Osteocyte (in vitro differentiated cells): Measurements from ENCODE around the gene MAML2. TPM values are rescaled to one million over a fixed set of nuclear protein-coding genes. Genes with fewer than 3 reads are reported as not detected.

Experiments
- DNase-seq: peaks from one replicate; pipeline ENCODE4 v3.0.0; 2021; ENCODE audit warnings: mixed read lengths; ENCODE audit not compliant: unreplicated experiment; ENCODE audit errors: extremely low spot score
- H3K27ac Mint-ChIP-seq: one replicate; pipeline ENCODE4 v1.8.0; 2021; ENCODE audit warnings: mild to moderate bottlenecking, mixed read lengths; ENCODE audit not compliant: unreplicated experiment
- H3K27me3 Mint-ChIP-seq: one replicate; pipeline ENCODE4 v1.8.0; 2021; ENCODE audit warnings: mixed read lengths; ENCODE audit not compliant: unreplicated experiment
- H3K36me3 Mint-ChIP-seq: one replicate; pipeline ENCODE4 v1.8.0; 2021; ENCODE audit warnings: mixed read lengths; ENCODE audit not compliant: unreplicated experiment
- H3K4me1 Mint-ChIP-seq: one replicate; pipeline ENCODE4 v1.8.0; 2021; ENCODE audit warnings: mixed read lengths; ENCODE audit not compliant: unreplicated experiment
- H3K4me3 Mint-ChIP-seq: one replicate; pipeline ENCODE4 v1.8.0; 2021; ENCODE audit warnings: mild to moderate bottlenecking, moderate library complexity, mixed read lengths; ENCODE audit not compliant: unreplicated experiment
- H3K9me3 Mint-ChIP-seq: one replicate; pipeline ENCODE4 v1.8.0; 2021; ENCODE audit warnings: mixed read lengths; ENCODE audit not compliant: unreplicated experiment
- CTCF ChIP-seq: fragments of 200-600 bp; sonication (generic); IDR thresholded peaks from 2 replicates; pipeline ENCODE4 v1.5.0; 2021; ENCODE audit warnings: antibody characterized with exemption, mild to moderate bottlenecking, moderate library complexity
- total RNA-seq: library from RNA; stranded (reverse); gene quantifications from 2 replicates; pipeline ENCODE4 v1.2.1, GENCODE V29; 2021

MAML2 gene
- total RNA-seq, 1 donor from 2014 or later: 29.3 TPM

GRCh38 chr11:96257972-96258934, 84.7 kb downstream of the MAML2 start:
- H3K4me3 Mint-ChIP-seq: peak overlapping the region; percentile 3
- no peaks in the 10 kb centered on the region for H3K27me3 Mint-ChIP-seq
- TF ChIP-seq CTCF: no peak
- DNase-seq: no peak
- H3K4me1 Mint-ChIP-seq: peaks cover 79% of the 10 kb centered on the region
- no peaks in the 10 kb centered on the region for H3K36me3 Mint-ChIP-seq
- H3K9me3 Mint-ChIP-seq: no peaks in the 10 kb centered on the region
- H3K27ac Mint-ChIP-seq: peak overlapping the region; percentile 87

GRCh38 chr11:96257036-96257435, 86.0 kb downstream of the MAML2 start:
- no peaks in the 10 kb centered on the region for H3K36me3 Mint-ChIP-seq
- H3K9me3 Mint-ChIP-seq: no peaks in the 10 kb centered on the region
- no peaks in the 10 kb centered on the region for H3K27me3 Mint-ChIP-seq
- no peak for TF ChIP-seq CTCF
- no peak for DNase-seq
- peaks cover 76% of the 10 kb centered on the region for H3K4me1 Mint-ChIP-seq
- no peak overlapping the region for H3K4me3 Mint-ChIP-seq
- peak overlapping the region; percentile 87 for H3K27ac Mint-ChIP-seq

- Mint-ChIP-seq H3K27ac (peak overlapping the region; percentile 87), H3K4me3 (no peak overlapping the region)
Observed at GRCh38 chr11:96256215-96257011, 86.6 kb downstream of the MAML2 start.

GRCh38 chr11:96254854-96255253, 88.1 kb downstream of the MAML2 start:
- no peaks in the 10 kb centered on the region for H3K27me3 Mint-ChIP-seq
- no peaks in the 10 kb centered on the region for H3K36me3 Mint-ChIP-seq
- peaks cover 68% of the 10 kb centered on the region for H3K4me1 Mint-ChIP-seq
- no peaks in the 10 kb centered on the region for H3K9me3 Mint-ChIP-seq
- TF ChIP-seq CTCF: no peak
- peak overlapping the region; percentile 77 for H3K27ac Mint-ChIP-seq
- H3K4me3 Mint-ChIP-seq: peak overlapping the region; percentile 28
- DNase-seq: no peak

More at GRCh38 chr11:96256215-96257011, 86.6 kb downstream of the MAML2 start:
- DNase-seq: no peak
- peaks cover 74% of the 10 kb centered on the region for H3K4me1 Mint-ChIP-seq
- H3K9me3 Mint-ChIP-seq: no peaks in the 10 kb centered on the region
- H3K27me3 Mint-ChIP-seq: no peaks in the 10 kb centered on the region
- TF ChIP-seq CTCF: no peak
- no peaks in the 10 kb centered on the region for H3K36me3 Mint-ChIP-seq

GRCh38 chr11:96254087-96254486, 88.9 kb downstream of the MAML2 start:
- Mint-ChIP-seq H3K27ac (peak overlapping the region; percentile 77), H3K27me3 (no peaks in the 10 kb centered on the region), H3K4me3 (peak overlapping the region; percentile 49), H3K9me3 (no peaks in the 10 kb centered on the region), H3K36me3 (no peaks in the 10 kb centered on the region), H3K4me1 (peaks cover 60% of the 10 kb centered on the region)
- TF ChIP-seq CTCF: no peak
- no peak for DNase-seq
